Umbilical cord (tissue), 2 donors: ENCODE results near the gene MAD1L1. TPM values are rescaled to one million over a fixed set of nuclear protein-coding genes. Genes with fewer than 3 reads are reported as not detected.
"Not testable (repeated sequence)": the region's sequence is repeated elsewhere in the genome, so short reads cannot be mapped to it uniquely, and the experiment has no call there.

Experiments used
- DNase-seq: peaks from one replicate; pipeline ENCODE4 v3.0.0-alpha.2; 2015; ENCODE audit warnings: low spot score
- total RNA-seq: library from RNA; depleted of rRNA; stranded (reverse); fragments of >200 nt; gene quantifications from one replicate; pipeline ENCODE4 v1.2.3, GENCODE V29; 2014; ENCODE audit warnings: low replicate concordance; ENCODE audit not compliant: insufficient read depth

Gene MAD1L1
- total RNA-seq, 1 donor from 2014 or later: 23.8 TPM

DNA sequence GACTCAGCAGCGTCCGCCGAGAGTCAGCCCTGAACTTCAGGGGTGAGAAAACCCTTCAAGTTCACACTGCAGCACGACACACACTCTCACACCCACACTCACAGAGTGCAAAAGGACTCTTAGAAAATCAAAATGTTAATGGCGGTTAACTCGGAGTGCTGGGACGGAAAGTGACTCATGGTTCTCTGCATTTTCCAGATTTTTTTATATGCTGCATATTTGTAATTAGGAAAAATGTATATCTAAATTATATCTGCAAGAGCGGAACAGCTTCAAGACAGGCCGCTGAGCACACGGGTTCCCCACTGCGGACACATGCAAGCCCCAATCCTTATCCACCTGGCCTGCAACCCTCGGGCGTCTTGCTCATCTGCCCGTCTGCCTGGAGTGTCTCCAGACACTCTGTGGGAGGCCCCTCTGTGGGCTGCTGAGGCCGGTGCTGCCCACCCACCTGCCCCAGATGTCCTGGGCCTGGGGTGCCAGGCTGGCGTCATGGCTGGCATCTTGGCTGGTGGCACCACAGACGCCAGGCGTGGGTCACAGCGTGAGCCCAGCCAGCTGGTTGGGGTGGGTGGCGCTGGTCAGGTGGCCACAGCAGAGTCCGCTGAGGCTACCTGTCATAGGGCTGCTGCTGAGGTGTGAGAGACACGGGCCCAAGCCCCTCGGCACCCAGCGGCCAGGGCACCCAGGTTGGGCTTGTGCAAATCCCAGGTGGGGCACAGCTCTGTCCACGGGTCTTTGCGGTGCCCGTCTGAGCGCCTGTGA lies 407.7 kb downstream of the MAD1L1 start:
- DNase-seq: not testable (repeated sequence)

DNA sequence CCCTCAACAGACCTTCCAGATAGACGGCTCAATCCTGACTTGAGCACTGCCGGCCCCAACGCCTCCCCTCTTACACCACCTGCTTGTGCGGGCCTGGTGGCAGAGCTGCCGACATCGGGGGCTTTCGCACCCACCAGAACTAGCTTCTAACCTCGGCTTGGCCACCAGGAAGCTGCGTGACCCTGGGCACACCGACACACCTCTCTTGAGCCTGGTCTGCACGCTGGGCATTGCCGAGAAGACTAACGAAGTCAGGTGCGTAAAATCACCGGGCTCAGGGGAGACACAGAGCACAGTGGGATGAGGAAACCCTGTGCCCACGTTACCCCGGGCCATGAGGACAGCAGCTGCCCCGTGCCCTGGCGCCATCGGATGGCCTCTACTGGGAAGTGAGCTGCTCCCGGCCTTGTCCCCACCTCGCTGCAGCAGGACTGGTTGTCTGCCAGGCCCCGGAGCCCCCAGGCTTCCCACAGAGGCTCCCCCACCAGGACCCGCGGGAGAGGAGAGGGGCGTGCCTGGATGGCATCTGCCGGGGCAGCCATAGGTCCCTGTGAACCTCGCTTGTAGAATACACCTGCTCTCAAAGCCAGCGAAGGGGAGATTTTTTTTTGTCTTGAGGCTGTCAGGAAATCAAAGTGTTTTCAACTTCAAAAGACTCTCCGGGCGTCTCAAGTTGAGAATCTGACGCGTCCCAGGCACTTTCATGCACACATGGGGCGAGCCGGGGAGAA lies 408.4 kb downstream of the MAD1L1 start:
- not testable (repeated sequence) for DNase-seq

DNA sequence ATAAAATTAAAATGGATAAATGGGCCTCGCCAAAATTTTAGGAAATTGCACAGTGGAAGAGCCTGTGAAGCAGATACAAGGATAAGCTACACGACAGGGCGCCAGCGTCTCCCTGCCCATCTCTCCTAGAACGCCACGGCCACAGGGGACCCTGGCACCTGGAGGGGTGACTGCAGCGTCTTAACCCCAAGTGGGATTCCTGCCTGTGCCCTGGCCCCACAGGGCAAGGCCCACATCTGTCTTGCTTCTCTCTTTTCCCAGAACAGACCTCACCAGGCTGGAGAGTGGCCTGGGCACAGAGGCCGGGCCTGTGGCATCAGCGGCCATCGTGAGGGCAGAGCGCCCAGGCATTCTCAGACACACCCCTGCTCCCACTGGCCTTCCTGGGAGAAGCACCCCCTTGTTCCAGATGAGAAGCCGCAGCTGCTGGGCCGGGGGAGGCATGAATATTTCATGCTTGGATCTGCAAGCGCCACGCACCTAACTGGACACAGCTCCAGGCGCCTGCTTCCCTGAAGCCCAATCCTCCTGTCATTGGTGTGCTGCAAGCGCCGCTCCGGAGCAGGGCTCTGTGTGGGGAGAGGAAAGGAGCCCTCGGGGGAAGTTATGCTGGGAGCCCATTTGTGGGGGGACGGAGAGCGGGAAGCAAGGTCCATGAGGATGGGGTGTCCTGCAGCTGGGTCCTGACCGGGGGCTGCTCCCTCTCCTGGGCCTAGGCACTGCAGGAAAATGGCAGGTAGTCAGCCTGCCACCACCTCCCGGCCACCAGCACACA lies 409.2 kb downstream of the MAD1L1 start:
- DNase-seq: no peak

DNA sequence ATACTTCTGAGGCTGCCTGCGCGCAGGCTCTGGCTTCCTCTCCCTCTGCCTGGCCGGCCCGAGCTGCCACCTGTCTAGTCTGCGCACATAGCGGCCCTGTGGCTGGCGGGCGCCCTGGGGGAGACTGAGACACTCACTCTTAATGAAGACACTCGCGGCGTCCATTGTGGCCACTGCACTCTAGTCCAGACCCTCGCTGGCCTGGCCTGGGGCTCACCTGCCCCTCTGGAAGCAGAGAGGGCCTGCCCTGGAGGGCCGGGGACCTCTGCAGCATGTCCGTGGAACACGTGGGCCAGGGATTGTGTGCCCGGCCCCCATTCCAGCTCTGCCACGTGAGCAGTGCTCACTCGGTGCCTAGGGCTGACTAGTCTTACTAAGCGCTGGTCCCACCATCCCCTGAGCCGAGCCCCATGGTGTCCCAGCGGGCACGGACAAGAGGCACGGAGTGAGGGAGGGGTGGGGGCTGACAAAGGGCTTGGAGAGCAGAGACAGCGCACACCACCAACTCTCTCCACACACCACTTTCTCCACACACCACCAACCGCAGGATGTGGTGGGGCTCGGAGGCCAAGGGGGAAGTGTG lies 413.4 kb downstream of the MAD1L1 start:
- DNase-seq: no peak

DNA sequence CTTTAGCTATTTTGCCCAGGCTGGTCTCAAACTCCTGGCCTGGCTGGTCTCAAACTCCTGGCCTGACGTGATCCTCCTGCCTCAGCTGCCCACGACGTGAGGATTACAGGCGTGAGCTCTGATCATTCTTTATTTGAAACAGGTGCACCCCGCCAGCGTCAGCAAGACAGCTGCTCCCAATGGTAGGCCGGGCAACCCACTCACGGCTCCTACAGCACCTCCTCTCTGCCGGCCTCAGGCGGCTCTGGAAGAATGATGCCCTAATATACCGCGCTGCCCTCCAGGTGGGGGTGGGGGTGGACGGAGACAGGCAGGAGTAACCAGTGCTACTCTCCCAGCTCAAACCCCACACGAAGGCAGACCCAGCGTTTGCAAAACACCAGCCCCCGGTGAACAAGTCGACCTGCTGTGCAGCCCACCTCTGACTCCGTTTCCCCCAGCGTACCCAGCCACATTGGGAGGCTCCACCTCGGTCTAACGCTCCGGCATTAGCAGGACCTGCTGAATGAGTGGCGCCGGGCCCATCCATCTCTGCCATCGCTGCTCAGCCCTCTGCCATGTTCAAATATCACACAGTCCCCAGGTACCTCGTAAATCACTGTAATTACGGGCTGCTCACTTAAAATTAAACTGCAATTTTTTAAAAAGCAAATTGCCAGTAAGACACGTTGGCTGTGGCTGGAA lies 414.0 kb downstream of the MAD1L1 start:
- DNase-seq: no peak

DNA sequence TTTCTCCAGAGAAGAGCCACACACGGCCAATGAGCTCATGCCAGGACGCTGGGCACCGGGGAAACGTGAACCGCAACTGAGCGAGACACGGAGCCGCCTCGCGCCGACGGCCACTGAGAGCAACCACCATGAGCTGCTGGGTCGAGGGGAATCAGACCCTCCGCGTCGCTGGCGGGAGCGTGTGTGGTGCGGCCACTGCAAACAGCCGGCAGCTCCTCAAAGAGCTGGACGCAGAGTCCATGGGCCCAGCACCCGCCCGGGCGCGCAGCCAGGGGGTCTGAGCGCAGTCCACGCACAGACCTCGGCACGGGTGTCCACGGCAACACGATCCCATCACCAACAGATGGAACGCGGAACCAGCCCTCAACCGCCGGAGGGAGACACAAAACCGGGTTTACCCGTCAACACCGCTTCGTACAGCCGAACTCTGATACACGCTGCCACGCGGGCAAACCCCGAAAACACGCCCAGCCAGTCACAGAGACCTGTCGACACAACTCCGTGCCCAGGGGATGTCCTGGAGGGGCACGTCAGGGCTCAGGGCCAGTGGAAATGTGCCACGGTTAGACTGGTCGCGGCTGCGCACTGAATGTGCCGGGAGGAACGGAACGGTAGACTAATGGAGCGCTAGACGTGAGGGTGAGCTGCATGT lies 415.6 kb downstream of the MAD1L1 start:
- no peak for DNase-seq

DNA sequence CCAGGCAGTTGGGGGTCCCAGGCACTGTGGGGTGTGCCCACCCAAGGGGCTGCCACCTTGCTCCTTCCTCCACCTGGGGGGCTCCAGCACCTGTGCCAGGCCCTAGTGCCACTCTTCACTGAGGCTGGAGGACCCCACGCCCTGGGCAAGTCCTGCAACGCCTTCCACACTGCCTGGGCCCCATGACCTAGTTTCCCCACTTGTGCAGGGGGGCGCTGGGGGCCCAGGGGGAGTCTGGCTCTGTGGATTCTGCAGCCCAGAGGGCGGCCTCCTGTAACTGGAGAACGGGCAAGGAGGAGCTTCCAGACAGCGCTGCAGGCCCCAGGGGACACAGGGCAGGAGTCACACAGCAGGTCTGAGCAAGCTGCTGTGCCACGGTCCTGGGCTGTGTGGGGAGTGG lies 416.3 kb downstream of the MAD1L1 start:
- peak; percentile 56 for DNase-seq

DNA sequence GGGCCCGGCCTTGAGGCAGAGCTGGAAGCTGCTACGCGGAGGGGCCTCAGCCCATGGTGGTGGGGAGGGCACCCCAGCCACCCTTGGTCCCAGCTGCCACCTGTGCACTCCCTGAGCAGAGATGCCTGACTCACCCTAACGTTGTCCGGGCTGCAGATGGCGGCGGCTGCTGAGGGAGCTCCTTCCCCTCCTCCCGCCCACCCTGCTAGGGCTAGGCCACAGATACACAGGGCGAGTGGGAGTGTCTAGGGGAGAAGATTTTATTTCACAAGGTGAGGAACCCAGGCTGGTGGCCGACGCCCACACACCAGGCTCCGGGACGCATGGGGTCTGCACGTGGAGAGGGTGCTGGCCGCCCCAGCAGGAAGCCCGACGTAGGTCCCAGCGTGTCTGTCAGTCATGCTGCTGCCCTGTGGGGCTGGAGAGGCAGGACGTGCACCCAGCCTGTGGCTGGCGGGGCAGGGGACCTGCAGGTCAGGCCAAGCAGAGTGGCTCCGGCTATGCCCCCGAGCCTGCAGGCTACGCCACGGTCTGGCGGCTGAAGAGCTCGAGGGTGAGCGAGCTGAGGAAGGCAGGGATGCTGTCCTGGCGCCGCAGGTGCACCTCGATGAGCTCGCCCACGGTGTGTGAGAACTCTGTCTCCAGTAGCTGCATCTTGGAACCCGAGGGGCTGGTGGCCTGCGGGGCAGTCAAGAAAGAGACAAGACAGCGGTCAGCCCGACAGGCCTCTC lies 417.0 kb downstream of the MAD1L1 start:
- DNase-seq: not testable (repeated sequence)

DNA sequence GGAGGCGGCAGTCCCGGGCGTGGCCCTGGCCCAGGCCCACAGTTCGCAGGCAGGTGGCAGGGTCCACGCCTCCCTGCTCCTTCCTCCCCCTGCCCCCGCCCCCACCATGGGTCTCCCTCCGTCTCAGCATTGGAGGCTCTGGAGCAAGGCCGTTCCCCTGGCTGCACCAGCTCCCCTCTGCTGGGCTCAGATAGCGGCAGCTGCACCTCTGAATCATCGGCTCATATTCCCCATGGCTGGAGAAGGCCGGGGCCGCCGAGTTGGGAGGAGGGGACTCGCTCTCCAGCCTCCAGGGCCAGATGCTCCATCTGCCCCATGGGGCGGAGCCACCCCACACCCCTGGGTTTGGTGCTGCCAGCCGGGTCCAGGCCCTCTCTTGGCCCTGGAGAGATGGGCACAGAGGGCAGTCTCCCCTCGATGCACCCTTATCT lies 417.7 kb downstream of the MAD1L1 start:
- no peak for DNase-seq

DNA sequence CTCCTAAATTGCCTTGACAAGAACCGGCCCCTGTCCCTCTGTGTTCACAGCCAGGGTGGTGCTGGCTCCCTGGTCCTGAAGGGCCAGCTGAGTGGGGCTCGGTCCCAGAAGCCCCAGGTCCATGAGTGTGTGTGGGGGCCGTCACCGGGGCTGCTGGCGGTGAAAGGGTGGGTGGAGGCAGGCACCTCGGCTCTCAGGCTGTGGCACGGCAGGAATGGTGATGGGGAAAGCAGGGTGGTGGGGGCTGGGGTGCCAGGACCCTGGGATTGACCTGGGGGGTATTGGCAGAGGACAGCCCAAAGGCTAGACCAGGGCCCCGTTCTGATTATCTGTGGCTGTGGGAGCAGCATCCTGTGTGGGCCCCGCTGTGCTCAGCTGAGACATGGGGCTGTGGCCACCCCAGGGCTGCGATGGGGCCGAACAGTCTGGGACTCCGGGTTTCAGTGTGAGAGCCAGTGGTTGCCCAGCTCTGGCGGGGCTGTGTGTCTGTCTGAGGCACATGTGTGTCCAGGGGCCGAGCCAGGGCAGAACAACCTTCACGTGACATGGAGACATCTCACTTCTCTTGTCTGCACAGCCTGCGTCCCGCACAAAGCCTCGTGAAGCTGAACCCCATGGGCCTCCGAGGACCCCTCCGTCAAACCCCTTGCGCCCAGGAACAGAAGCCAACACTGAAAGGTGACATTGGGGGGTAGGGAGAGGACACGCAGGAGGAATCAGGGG lies 418.5 kb downstream of the MAD1L1 start:
- DNase-seq: no peak

DNA sequence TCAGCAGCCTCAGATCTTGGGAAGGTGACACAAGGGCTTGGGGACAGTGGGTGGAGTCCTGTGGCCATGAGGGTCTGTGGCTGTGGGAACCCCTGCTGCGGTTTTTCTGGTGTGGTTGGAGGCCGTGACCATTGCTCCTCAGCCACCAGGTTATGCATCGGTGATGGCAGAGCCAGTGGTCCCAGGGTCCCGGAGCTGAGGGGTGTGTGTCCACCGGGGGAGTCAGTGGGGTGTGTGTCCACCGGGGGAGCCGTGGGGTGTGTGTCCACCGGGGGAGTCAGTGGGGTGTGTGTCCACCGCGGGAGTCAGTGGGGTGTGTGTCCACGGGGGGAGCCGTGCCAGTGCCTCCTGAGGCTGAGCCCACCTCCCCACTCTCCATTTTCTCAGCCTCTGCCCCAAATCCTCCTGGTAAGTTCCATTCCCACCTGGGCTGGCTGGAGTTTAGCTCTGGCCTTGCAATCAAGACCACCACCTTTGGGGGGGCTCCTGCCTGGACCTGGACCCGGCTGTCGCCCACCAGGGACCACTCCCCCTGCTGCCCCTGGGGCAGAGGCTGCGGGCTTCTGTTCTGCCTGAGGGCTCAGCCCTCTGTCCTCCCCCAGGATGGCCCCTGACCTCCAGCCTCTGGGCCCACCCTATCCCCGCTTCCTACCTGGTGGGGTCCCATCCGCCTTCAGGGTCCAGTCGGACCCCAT lies 419.2 kb downstream of the MAD1L1 start:
- DNase-seq: no peak

DNA sequence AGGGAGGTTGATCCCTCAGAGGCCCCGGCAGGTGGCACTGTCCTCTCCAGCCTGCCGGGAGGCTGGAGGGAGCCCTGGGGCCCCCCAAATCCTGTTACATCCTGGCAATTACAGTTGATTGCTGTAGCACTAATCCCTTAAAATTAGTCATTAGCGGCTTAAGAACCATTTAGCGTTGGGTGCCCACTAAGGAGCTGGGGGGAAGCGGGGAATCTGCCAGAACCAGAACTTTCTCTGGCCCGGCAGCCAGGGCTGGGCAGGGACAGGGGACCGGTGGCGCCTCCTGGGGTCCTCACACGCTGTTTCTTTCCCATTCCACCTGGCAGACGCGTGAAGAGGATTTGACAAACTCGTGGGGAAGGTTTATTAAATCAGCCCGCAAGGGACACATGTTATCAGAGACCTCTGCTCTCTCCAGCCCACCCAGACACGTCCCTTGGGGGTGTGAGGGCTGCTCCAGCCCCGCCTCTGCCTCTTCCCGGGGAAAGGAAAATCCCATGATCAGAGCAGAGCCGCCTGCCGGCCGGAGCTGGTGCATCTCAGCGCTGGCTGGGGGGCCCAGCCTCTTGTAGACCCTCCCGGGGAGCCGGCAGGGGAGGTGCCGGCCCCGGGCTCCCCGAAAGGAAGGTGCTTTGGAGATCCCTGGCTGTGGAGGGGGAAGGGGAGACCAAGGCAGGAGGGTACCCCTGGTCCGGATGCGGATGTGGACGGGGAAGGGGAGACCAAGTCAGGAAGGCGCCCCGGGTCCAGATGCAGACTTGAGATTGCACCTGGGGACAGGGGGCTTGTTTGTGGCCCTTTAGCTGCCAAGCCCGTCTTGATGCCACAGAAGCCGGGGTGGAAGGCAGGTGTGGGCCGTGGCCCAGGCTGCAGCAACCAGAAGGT lies 420.0 kb downstream of the MAD1L1 start:
- DNase-seq: no peak

DNA sequence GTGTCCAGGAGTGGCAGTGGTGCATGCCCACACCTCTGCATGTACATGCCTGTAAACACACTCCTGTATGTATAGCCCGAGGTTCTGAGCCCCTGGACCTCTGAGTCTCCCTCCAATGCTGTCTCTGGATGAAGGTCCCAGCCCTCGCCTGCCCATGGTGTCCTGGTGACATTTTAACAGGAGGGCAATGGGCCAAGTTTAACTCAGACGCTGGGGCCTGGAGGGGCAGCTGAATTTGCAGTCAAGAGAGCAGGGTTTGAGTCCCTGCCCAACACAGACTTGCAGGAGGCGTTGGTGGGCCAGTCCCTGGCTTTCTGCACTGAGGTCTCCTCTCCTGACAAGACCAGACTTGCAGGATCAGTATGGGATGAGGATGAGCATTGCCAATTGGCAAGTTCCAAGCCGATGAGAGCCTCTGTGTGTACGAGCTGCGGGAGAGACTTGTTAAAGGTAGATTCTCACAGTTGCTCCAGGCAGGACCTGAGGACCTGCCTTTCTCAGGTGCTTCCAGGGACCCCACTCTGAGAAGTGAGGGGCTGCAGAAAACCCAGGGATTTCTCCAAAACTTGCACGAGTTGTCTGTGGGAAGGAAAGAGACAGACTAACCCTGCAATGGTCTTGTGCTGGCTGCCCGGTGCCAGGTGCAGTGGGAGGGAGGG lies 420.8 kb downstream of the MAD1L1 start:
- DNase-seq: peak; percentile 12

DNA sequence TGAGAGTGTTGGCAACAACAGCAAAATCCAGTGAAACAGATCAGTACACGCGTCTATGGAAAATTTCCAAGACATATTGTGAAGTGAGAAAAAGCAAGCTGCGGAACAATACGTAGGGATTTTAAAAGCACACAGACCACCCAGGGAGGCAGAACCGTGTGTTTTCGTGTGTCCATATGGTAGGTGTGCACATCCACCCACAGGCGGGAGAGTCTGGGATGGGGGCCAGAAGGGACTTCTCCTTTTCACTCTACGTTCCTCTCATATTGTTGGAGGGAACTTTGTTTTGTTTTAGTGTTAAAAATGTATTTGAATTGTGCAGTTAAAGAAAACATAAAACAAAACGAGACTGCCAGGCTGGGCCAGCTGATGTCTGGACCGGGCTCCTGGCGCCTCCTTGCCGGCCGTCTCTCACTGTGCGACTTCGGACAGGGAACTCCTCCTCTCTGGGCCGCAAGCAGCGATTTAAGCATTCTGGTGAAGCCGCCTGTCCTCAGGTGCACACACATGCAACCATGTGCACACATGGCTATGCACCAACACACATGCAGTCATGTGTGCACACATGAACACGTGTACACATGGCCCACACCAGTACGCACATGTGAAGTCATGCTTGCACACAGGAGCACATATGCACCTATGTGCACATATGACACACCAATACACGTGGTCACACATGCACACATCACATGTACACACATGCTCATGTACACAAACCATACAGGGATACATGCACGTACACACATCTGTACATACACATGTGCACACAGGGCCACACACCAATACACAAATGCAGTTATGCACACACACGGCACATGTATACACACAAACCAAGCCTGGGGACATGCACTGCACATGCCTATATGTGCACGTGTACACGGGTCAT lies 421.5 kb downstream of the MAD1L1 start:
- DNase-seq: no peak

DNA sequence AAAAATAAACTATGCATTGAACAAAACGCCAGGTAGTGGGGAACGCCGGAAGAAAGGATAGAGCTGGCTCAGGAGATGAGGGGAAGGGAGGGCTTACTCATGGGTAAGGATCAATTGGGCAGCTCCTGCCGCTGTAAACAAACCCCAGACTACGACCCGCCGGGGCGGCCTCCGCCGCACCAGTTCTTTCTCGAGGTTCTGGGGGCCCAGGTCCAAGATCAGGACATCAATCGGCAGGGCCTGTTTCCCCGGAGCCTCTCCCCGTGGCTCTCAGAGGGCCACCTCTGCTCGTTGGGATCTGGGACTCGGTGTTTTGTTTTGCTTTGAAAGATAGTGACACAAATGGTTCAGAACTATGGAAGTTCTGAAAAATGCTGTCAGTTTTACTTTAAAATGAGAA lies 422.2 kb downstream of the MAD1L1 start:
- no peak for DNase-seq

DNA sequence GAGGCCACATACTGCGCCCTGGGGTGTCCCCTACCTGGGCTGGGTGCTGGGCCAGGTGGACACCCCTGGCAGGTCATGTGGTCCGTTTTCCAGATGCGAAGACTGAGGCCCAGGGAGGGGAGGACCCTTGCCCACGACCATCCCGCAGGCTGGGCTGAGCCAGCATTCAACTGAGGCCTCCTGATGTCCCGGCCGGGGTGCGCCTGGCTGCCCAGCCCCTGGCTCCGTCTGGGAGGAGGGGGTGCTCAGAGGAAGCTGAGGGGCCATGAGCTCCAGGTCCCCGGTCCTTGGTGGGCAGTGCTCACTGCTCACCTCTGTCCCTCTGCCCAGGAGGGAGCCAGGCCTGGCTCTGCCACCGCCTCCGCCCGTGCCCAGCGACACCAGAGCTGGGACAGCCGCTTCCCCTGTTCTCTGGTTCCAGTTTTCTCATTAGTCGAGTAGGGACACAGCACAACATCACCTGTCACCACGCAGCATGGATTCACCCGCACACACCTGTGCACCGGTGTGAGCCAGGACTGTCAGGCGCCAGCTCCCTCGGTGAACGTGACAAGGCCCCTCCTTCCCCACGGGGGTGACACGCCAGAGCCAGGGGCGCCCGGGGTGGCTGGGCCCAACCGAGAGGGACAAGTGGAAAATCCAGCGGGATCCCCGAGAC lies 423.0 kb downstream of the MAD1L1 start:
- no peak for DNase-seq
